Measurements from ENCODE around the gene IPO13.

The IPO13 gene

DNA sequence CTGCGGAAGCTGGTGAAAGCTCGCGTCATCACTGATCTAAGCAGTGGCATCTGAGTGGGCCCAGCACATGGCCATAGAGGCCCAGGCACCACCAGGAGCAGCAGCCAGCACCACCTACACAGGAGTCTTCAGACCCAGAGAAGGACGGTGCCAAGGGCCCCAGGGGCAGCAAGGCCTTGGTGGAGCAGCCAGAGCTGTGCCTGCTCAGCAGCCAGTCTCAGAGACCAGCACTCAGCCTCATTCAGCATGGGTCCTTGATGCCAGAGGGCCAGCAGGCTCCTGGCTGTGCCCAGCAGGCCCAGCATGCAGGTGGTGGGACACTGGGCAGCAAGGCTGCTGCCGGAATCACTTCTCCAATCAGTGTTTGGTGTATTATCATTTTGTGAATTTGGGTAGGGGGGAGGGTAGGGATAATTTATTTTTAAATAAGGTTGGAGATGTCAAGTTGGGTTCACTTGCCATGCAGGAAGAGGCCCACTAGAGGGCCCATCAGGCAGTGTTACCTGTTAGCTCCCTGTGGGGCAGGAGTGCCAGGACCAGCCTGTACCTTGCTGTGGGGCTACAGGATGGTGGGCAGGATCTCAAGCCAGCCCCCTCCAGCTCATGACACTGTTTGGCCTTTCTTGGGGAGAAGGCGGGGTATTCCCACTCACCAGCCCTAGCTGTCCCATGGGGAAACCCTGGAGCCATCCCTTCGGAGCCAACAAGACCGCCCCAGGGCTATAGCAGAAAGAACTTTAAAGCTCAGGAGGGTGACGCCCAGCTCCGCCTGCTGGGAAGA is 16.4 kb upstream of the IPO13 start:
- DNase-seq (ENCODE audit: low read depth): no peak

DNA sequence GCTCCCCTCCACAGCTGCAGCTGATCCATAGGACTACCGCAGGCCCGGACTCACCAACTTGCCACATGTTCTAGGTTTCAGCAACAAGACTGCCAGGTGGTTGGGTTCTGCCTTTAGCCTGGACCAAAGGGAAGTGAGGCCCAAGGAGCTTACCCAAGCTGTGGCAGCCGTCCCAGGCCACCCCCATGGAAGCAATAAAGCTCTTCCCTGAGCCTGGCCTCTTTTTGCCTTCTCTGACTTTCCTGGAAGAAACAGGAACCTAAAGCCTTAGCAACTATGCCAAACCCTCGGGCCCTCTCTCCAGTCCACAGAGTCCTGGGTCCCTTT is 15.8 kb upstream of the IPO13 start:
- no peak for DNase-seq (ENCODE audit: low read depth)

DNA sequence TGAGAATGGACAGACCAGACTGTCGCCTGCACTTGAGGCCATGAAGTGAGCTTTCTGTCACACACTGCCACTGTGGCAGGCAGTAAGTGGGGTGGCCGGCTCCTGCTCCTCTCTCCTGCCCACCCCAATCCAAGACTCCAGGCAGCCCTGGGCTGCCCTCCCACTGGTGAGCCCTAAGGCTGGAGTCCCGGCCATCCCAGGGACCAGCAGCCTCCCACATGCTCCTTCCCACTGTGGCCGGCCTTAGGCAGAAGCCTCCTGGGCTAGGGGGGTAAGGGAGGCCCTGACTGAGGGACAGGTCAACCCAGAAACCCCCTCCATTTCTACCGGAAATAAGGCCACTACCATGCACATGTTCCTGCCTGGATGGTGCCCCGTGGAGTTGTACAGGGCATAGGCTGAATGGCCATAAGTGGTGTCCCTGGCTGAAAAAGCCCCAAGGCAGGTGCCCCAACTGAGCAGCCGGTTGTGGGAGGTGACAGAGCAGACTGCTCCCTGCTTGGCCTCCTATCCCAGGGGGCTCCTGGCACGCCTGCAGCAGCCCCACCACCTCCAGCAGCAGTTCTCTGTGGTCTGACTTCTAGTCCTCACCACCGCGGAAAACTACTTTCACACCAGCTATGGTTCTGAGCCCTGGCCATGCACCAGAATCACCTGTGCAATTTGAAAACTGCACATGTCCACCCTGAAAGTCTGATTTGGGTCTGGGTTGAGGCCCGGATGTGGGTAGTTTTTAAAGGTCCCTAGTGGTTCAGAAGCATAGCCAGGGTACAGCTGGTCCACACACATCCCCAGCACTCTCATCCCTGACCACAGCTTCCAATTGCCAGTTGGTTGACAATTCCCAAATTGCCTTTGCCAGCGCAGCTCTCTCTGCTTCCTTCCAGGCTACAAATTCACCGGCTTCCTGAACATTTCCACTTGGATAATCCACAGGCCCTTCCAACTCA is 14.8 kb upstream of the IPO13 start:
- DNase-seq (ENCODE audit: low read depth): no peak

DNA sequence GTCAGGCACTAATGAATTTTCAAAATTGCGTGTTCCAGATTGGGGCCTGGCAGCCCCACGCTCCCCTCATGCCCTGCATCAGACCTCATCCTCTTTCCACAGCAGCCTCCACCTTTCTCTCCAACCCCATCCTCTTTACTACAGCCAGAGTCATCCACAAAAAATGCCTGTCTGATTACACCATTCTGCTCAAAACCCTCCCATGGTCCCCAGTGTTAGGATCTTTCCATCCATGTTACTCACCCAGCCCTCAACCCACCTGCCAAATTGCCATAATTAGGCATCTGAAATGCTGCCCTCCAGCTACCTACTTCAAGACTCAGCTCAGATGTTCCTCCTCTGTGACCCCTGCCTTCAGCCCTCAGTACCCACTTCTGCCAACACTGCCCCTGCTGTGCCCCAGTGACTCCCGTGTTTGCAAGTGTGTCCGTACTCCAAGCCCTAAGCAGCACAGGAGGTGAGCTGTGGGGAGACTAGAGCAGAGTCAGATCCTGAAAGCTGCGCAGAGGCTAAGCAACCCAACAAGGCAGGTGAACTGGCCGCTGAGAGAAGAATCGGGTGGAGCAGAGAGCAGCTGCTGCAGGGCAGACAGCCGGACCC is 13.9 kb upstream of the IPO13 start:
- no peak for DNase-seq (ENCODE audit: low read depth)

DNA sequence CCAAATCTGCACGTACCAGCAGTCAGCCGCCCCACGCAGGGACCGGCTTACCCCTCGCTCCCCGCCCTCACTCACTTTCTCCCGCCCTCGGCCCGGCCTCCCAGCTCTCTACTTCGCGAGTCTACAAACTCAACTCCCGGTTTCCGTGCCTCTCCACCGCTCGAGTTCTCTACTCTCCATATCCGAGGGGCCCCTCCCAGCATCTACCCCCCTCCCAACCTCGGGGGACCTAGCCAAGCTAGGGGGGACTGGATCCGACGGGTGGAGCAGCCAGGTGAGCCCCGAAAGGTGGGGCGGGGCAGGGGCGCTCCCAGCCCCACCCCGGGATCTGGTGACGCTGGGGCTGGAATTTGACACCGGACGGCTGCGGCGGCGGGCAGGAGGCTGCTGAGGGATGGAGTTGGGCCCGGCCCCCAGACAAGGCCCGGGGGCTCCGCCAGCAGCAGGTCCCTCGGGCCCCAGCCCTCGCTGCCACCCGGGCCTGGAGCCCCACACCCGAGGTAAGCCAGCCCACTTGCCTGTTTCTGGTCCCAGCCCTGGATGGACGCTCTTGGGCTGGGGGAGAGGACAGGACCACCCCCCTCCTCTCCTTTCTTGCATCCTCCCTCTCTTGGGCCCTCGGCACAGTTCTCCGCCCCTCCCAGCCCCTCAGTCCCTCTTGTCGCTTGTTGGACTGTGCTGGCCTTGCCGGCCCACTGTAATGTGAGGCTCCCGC is 13.2 kb upstream of the IPO13 start, which contains the start of gene ARTN:
ARTN (plus strand) TSS at position 416 of the 715 bp plus-strand sequence. CDS start 1,856 bp downstream, outside the sequence.
- DNase-seq (ENCODE audit: low read depth): no peak

DNA sequence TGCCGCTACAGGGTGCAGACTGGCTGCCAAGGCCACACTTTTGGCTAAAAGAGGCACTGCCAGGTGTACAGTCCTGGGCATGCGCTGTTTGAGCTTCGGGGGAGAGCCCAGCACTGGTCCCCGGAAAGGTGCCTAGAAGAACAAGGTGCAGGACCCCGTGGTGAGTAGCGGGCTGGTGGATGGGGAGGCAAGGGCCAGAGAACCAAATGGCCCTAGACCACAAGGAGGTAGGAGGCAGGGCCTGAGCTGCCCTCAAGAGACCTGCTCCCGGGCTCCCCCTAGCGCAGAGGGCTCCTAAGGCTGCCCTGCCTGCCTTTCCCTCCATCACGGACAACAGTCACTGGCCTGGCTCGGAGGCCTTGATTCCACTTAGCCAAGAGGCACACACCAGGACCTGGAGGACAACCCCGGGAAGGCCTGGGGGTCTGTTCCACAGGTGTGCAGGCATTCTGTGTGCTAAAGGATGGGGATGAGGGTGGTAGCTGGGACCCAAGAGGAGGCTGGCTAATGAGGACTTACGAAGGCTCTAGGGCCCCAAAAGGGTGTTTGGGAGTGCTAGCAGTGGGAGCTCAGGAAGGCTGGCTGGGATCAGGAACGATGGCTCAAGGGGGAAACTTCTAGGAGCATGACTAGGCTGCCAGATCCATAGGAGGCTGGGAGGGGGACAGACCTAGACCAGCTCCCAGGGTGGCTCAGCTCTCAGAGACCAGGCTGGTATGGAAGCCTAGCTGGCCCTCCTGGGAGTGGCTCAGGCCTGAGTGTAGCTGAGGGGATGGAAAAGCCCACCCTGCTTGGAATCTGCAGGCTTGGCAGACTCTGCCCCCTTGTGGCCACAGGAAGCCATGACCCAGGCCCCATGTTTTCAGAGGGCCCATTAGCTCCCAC is 12.4 kb upstream of the IPO13 start:
- DNase-seq (ENCODE audit: low read depth): no peak

DNA sequence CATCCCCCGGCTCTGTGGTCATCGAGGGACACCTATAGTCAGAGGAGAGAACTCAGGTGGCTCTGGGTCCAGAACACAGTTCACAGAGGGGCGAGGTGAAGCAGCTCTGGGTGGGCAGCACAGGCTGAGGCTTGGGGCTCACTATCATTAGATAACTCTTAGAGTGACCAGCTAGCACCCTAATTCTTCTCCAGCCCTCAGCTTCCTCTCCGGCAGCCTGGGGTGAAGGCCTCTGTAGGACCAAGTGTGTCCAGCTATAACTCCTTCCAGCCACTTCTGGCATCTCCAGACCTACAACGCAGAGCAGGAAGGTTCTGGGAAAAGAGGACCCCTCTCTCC is 11.8 kb upstream of the IPO13 start:
- no peak for DNase-seq (ENCODE audit: low read depth)

DNA sequence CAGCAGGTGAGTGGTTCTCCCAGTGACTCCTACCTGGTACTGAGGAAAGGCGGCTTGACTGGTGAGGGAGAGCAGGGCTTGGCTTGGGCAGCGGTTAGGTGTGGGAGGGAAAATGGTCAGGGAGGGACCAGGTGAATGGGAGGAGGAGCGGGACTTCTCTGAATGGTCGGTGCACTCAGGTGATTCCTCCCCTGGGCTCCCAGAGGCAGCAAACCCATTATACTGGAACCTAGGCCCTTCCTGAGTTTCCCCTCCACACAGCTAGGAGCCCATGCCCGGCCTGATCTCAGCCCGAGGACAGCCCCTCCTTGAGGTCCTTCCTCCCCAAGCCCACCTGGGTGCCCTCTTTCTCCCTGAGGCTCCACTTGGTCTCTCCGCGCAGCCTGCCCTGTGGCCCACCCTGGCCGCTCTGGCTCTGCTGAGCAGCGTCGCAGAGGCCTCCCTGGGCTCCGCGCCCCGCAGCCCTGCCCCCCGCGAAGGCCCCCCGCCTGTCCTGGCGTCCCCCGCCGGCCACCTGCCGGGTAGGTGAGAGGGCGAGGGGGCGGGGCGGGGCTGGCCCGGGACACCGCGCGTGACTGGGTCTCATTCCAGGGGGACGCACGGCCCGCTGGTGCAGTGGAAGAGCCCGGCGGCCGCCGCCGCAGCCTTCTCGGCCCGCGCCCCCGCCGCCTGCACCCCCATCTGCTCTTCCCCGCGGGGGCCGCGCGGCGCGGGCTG is 10.9 kb upstream of the IPO13 start:
- no peak for DNase-seq (ENCODE audit: low read depth)

DNA sequence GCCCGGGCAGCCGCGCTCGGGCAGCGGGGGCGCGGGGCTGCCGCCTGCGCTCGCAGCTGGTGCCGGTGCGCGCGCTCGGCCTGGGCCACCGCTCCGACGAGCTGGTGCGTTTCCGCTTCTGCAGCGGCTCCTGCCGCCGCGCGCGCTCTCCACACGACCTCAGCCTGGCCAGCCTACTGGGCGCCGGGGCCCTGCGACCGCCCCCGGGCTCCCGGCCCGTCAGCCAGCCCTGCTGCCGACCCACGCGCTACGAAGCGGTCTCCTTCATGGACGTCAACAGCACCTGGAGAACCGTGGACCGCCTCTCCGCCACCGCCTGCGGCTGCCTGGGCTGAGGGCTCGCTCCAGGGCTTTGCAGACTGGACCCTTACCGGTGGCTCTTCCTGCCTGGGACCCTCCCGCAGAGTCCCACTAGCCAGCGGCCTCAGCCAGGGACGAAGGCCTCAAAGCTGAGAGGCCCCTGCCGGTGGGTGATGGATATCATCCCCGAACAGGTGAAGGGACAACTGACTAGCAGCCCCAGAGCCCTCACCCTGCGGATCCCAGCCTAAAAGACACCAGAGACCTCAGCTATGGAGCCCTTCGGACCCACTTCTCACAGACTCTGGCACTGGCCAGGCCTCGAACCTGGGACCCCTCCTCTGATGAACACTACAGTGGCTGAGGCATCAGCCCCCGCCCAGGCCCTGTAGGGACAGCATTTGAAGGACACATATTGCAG is 10.2 kb upstream of the IPO13 start:
- DNase-seq (ENCODE audit: low read depth): no peak

DNA sequence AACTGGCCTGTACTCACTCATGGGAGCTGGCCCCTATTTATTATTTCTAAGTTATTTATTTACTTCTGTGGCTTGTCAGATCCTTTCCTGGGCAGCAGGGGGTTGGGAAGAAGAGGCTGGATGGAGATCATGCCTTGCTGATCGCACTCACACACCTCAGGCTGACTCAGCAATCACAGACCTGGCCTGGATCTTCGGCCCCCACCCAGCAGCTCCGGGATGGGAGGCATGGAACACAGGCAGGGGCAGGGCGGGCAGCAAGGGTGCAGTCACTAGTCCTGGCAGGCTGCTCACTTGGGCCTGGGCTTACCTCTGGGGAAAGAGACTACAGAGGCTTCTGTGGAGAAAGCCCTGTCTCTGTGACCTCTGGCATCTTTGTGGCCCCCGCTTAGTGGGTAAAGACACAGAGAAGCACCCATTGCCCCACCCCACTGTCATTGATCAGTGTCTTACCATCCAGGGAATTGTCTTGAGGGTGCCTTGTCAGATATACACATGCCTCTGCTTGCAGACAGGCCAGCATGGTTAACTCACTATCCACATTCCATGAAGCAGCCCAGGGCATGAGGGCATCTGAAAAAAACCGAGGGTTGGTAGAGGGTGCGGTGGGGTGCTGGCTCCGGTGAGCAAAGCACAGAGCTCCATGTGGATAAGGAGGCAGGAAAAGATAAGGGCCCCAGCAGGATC is 9.4 kb upstream of the IPO13 start:
- no peak for DNase-seq (ENCODE audit: low read depth)

DNA sequence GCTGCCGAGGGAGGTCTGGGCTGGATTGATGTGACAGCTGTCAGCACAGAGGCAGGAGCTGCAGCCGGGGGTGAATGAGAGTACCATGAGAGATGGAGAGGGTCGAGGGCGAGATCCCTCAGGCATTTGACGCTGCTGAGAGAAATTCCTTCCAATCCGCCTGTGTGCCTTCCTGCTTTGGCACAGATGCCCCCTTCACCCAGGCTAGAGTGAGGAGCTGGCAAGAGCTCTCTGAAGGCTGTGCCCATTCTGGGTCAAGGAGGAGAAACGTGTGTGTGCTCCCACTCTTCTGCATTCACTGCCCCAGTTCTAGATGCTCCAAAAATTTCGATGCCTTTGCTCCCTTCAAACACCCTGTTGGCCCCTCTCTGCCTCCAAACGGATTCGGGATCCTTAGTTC is 8.4 kb upstream of the IPO13 start:
- no peak for DNase-seq (ENCODE audit: low read depth)

DNA sequence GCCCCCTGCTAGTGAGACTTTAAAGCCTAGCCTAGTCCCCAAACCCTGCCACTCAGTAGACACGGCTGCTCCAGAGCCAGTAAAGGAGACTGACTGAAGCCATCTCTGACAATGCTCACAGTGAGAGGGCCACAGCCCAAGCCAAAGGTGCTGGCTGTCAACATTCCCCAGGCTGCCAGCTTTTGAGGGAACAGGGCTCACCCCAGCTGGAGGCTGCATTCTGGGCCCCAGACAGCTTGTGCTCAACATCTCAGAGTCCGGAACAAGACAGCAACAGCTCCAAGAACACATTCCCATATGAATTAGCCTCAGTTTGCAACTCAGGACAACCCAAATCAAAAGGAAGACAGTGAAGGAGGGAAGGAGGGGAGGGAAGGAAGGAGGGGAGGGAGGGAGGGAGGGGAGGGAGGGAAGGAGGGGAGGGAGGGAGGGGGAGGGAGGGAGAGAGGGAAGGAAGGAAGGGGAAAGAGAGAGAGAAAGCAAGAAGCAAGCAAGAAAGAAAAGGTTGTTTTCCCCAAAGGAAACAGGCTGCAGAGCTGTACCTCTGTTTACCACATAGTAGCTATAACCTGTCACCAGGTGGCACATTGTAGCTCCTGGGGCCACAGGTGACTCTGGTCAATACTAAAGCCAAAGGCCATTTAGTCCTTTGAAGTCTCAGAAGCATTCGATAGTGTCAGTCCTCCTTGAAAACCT is 7.7 kb upstream of the IPO13 start:
- no peak for DNase-seq (ENCODE audit: low read depth)

DNA sequence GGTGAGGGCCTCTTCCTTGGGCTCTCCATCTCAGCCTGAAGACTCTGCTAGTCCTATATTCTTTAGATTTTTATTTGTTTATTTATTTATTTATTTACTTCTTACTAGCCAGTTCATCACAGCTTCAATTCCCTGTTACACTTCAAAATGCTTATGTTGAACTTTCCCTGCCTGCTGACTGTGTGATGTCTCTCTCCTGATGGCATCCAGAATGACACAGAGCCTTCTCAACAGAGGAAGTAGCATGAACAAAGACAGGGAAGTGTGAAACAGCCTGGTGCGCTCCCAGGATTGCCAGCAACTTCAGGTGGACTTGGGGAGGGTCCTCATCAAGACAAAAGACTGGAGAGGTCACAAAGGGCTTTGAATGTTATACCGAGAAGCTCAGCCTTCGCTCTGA is 4.3 kb upstream of the IPO13 start:
- DNase-seq (ENCODE audit: low read depth): no peak

DNA sequence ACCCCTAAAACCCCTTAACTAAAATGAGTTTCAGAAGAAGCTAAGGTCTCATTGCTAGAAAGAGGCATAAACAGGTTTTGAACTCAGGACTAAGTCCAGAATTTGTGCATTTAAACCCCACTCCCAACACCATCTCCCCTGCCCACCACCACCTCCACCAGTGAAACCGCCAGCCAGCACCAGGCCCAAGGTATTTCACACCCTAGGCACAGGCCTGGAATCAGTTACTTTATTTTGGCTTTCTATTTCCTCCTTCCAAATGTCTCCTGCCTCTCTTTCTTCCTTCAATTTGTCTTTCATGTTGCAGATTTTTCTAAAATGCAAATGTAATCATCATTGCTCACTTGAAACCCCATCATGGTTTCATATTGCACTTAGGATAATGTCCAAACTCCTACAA is 1.9 kb upstream of the IPO13 start:
- DNase-seq (ENCODE audit: low read depth): no peak

DNA sequence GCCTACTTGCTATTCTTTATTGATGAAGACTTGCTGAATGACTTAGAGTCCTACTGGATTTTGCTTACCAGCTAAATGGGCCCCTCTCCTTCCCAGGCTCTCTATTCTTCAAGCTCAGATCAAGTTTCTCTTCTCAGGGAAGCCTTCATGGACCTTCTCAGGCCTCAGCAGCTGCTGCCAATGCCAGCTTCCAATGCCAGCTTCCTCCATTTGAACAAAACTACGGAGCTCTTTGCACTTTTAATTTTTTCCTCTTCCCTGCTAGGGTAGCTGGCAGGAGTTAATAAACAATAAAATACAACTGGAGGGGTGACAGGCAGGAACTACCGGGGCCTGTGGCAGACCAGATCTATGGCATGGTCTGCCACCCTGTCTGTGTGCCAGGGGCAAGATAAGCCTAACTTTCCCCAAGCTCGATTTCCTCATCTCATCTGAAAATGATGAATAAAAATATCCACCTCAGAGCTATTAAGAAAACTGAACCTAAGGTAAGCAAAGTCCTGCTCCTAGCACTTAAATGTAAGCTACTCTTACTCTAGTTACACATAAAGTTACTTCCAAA is 995 bp upstream of the IPO13 start:
- no peak for DNase-seq (ENCODE audit: low read depth)

DNA sequence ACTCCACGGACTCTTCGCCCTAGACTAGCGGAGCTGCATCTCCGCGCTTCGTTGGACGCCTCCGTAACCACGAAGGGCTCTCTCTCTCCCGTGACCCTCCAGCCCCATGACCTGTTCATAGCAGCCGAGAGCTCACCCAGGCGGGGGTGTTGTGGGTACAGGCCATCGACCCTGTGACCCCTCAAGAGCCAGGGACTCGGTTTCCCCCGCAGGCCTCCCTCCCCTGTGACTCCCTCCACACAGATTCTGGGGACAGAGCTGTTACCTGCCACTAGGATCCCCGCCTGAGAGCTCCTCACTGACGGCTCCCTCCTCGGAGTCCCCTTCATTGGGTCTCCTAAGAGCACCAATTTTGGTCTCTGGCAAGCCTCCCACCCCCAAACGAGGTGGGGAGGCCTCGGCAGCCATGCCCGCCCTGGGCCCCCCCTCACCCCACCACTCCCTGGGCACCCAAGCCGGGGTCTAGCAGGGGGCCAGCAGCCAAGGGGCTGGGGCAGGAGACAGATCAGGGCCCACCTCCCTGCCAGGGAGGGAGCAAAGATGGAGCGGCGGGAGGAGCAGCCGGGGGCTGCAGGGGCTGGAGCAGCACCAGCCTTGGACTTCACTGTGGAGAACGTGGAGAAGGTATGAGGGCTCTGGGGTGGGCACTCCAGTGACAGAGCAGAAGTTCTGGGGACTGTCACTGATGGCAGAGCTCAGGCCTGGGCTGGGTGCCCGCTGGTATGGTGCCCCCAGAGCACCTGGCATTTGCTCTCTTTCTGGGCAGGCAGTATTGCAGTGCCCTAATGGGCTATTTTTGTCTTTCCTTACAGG is 517 bp downstream of the IPO13 start:
- no peak for DNase-seq (ENCODE audit: low read depth)

DNA sequence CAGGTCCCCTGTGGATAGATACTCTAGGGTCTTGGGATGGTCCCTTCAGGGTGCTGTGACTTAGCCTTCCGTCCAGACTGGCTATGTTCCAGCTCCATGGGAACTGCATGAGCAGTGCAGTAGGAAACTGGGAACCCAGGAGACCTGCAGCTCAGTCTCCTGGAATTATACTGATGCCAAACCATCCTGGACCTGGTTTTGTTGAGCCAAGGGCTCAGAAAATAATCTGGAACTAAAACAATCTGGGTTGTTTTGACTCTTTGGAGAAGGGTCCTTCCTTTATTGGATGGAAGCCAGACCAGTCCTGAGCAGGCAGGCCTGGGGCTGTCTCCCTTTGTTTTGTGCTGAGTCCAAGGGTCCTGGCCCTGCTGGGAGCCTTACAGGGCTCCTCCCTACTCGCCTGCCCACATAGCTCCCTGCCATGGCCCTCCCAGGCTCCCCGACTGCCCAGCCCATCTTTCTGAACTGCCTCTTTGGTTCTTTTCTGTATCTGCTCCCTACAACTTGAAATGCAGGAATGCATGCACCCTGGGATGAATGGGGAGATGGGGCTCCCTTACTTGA is 1.2 kb downstream of the IPO13 start:
- DNase-seq (ENCODE audit: low read depth): no peak
